GM21576 (cell line): ENCODE results near the gene CASP9.
"Not testable (repeated sequence)": the region's sequence is repeated elsewhere in the genome, so short reads cannot be mapped to it uniquely, and the experiment has no call there.

Experiments used
- ATAC-seq: cut with Tn5 transposase; IDR thresholded peaks from one replicate; pipeline ENCODE4 v1.9.1; 2021; ENCODE audit warnings: mild to moderate bottlenecking, moderate library complexity; ENCODE audit not compliant: unreplicated experiment

The CASP9 gene

DNA sequence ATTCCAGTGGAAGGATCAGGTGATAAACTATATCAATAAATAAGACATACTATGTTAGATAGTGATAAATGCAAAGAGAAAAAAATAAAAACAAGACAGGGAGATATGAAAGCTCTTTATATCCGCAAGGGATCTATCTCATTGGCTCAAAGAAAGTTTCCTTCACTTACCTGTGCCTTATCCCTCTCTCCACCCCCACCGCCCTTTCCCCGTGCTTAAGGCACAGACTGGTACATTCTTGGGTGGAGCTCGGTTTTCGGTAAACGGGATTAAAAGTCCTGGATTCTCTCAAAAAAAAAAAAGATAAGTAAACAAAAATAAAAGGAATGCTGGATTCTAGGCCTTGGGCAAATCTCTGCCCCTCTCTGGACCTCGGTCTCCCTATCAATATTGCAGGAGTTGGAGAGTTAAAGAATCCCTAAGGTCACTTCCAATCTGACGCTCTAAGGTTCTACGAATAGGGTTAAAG is 2.0 kb upstream of the CASP9 start:
- ATAC-seq: no peak

DNA sequence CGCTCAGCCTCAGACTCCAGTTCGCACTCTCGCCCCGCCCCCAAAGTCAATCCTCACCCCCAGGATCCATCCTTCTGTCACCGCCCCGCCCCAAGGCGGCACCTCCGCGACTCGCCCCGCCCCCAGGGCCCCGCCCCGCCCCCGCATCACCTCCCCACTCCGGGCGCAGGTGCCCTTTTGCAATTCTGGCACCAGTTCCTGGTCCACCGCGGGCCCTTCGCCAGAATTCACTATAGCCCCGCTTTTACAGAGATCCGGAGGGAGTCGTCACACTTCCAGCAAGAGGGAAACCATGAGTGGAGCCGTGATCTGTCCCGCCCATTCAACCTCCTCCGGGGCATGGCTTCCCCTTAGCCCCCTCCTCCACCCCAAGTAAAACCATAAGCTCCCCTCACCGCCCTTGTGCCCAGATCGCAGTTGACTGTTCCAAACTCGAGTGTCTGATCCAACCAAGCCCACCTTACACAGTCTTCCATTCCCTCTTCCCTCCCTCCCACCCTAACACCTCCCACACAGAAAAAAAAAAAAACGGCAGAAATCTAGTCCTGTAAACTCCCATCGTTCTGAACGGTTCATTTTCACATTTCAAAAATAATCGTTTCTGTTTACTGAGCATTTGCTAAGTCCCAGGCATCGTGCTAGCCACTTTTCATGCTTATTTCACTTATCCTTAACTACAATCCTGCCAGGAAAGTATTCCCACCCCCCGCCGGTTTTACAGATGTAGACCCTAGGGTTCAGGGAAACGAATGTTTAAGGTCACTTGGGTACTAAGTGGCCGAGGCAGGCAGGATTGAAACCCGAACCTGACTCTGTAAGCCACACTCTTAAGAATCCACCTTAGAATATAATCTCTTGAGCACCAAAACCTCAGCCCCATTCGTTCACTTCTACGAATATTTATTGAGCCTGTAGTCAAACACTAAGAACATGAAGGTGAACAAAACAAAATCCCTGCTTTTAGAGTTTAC is 1.3 kb upstream of the CASP9 start:
- no peak for ATAC-seq

DNA sequence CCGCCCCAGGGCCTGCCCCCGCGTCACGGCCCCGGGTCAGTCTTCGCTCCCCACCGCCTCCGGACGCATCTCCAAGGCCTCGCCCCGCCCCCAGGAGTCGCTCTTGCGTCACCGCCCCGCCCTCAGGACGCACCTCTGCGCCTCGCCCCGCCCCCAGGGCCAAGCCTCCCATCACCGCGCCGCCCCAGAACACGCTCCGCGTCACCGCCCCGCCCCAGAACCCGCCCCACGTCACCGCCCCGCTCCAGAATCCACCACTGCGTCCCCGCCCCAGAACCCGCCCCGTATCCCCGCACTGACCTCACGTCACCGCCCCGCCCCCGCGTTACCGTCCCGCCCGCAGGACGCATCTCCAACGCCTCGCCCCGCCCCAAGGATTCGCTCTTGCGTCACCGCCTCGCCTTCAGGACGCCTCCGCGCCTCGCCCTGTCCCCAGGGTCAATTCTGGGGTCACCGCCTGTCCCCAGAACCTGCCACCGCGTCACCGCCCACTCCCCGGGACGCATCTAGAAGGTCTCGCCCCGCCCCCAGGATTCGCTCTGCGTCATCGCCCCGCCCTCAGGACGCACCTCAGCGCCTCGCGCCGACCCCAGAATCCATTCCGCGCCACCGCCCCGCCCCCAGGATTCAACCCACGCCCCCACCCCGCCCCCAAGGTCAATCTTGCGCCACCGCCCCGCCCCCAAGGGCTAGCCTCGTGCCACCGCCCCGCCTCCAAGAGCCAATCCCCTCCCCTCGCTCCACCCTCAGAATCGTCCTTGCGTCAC is 451 bp upstream of the CASP9 start:
- ATAC-seq: peak; percentile 42

DNA sequence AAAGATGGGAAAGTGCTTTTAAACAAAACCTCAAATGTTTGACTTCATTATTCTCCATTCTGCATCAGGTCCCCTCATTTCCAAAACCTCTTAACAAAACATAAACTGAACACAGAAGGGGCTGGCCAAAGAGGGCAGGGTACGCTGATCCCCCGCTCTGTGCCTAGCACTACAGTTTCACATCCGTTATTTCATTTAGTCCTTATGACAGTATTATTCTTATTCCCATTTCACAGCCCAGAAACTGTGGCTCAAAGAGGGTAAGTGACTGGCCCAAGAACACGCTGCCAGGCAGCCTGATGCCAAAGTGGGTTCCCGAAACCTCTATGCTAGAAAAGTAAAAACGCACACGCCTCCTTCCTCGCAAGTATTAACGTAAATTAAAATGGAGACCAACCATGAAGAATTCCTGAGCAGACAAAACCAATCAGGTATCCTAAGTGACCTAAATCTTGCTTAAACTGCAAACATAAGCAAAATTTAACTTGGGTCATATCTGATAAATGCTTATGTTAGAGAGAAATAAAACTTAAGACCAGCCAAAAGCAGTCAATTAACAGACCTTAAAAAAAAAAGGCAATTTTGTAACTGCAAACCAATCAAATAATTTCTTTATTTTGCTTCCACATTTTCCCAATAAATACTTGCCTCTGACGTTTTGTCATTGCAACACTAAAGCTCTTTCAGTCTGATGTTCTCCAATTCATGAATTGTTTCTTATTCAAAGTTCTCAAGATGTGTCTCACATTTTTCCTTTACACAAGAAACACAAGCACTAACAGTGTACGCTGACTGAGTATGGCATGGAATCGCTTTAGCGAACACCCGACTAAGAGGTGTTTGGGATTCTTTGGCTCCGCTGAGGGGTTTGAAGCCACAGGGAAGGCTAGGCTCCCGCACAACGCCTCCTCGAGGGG is 653 bp downstream of the CASP9 start:
- no peak for ATAC-seq

DNA sequence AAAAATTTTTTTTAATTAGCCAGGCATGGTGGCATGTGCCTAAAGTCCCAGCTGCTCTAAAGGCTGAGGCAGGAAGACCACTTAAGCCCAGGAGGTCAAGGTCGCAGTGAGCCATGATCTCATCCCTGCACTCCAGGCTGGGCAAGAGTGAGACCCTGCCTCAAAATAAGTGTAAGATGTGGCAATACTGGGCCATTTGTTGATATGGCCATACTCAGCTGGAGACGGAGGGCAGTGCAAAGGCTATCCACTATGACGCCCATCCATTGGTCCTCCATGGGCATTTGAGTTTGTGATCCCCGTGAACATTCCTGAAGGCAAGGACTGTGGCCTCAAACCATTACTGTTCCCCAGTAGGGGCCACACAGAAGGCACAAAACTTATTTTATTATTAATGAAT is 1.5 kb downstream of the CASP9 start:
- no peak for ATAC-seq

DNA sequence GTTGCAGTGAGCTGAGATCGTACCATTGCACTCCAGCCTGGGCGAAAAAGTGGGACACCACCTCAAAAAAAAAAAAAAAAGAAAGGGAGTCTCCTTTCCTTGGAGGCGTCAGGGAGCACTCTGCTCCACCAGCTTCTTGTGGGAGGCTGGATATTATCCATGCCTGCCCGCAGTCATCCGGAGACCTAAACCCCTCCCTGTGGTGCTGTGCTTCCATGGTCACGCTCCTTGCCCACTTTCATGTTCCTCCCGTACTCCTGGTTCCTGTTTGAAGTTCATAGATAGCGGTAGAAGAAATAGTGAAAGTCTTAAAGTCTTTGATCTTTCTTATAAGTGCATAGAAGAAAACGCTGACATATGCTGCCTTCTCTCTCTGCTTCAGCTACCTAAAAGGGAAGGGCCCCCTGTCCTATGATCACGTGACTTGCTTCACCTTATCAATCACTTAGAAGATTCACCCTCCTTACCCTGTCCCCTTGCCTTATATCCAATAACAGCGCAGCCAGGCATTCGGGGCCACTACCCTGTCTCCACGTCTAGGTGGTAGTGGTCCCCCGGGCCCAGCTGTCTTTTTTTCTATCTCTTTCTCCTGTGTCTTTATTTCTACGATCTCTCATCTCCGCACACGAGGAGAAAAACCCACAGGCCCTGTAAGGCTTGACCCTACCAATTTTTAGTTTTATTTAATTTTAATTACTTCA is 2.7 kb downstream of the CASP9 start:
- not testable (repeated sequence) for ATAC-seq

DNA sequence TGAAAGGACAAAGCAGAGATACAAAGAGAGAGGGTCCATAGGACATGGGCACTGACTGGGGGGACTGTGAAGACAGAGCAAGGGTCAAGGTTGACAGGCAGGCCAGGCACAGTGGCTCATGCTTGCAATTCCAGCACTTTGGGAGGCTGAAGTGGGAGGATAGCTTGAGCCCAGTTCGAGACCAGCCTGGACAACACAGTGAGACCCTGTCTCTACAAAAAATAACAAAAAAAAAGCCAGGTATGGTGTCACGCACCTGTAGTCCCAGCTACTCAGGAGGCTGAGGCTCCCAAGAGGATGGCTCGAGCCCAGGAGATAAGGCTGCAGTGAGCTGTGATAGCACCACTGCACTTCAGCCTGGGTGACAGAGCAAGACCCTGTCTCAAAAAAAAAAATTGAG is 4.4 kb downstream of the CASP9 start:
- ATAC-seq: no peak

DNA sequence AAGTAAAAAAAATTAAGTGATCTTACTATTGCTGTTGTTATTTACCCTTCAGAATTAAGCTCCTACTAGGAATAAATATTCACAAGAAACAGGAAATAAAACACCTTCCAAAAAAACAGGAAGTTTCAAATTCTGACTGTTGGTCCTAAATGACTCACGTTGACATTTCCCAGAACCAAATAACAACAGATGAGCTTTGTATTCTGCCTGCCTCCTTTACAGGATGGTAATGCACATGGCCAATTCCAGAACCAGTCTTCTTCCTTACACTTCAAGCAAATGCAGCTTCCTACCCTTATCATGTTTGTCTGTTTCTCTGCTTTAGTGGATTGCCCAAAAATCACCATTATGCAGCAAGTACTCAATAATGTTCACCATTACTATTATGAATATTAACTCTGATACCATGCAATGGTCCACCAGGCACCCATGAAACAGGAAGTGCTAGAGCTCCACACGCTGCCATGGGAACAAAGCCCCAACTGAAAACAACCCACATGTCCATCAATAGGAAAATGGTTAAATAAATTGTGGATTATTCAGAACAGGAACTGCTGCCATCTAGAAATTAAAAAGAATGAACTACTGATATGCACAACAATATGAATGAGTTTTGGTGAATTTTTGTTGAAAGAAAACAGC is 8.9 kb downstream of the CASP9 start:
- ATAC-seq: no peak

DNA sequence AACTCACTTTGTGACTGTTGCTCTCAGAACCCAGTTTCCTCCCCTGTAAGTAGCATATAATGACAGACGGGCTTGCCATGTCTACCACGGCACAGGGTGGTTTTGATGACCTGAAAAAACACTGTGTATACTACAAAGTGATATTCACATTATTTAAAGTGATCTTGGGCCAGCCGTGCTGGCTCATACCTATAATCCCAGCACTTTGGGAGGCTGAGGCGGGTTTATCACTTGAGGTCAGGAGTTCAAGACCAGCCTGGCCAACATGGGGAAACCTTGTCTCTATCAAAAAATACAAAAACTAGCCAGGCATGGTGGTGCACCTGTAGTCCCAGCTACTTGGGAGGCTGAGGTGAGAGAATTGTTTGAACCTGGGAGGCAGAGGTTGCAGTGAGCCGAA is 9.5 kb downstream of the CASP9 start:
- not testable (repeated sequence) for ATAC-seq

DNA sequence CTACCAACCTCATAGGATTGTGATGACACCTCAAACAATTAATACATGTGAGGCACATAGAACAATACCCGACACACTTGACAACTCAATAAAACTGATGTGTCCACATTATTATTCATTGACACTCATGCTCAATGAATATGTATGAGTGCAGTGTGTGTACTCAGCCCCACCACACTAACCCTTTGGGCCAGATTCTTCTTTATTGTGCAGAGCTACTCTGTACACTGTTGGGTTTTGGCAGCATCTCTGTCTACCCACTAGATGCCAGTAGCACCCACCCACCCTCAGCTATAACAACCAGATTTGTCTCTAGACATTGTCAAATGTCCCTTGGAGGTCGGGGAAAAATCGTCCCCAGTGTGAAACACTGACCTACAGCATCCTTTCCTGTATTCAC is 10.1 kb downstream of the CASP9 start:
- ATAC-seq: no peak

DNA sequence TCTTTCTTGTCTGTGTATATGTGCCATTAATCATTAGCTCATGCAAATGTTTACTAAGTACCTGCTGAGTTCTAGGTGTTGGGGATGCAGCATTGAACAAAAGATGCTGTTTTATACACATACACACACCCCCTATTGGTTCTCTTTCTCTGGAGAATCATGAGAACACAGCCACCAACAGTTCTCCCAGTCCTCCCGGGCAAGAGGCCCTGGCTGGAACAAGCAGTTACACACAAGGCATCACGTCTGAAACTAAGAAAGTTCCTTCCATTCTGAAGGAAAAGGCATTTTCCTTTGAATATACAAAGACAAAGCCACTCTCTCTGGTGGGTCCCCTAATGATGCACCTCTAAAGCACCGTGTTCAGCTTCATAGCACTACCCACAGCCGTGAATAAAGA is 10.8 kb downstream of the CASP9 start:
- ATAC-seq: no peak

DNA sequence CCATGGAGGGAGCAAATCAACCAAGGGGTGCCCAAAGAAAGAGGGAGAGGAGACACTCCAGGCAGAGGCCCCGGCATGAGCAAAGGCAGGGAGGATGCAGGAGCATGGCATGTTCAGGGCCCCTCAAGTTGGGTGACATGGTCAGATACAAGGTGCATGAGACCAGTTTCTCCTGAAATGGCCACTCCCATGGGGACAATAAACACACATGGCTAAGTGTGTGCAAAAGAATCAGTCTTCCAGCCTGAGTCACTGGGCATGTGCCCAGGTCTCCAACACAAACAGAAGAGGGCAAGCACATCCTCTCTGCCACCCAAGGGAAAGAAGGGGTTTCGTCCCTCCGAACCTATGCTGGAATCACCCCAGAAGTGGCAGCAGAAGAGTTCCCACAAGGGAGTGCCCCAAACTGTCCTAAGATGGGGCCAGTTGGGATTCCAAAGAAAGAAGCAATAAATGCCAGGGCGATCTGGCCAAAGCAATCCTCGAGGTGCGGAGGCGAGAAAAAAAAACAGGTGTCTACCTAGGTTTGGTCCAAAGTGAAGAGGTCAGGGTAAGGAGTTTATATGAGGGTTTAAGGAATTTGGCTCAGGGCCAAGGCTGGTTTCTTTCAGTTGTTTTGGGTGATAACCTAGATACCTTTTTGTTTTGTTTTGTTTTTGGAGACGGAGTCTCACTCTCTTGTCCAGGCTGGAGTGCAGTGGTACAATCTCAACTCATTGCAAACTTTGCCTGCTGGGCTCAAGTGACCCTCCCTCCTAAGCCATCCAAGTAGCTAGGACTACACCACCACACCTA is 13.2 kb downstream of the CASP9 start:
- no peak for ATAC-seq

DNA sequence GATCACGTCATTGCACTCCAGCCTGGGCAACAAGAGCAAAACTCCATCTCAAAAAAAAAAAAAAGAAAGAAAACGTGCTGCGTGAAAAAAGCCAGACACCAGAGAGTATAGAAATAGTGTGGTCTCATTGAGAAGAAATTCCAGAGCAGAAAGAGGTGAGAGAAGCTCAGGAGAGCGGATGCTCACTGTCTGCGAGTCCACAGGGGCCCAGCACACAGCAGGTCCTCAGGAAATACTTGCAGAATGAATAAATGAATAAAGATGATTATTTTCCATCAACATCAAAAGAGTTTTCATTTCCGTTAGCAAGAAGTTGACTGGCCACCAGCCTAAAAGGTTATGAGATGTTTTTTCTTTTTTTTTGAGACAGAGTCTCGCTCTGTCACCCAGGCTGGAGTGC is 14.4 kb downstream of the CASP9 start:
- ATAC-seq: no peak

DNA sequence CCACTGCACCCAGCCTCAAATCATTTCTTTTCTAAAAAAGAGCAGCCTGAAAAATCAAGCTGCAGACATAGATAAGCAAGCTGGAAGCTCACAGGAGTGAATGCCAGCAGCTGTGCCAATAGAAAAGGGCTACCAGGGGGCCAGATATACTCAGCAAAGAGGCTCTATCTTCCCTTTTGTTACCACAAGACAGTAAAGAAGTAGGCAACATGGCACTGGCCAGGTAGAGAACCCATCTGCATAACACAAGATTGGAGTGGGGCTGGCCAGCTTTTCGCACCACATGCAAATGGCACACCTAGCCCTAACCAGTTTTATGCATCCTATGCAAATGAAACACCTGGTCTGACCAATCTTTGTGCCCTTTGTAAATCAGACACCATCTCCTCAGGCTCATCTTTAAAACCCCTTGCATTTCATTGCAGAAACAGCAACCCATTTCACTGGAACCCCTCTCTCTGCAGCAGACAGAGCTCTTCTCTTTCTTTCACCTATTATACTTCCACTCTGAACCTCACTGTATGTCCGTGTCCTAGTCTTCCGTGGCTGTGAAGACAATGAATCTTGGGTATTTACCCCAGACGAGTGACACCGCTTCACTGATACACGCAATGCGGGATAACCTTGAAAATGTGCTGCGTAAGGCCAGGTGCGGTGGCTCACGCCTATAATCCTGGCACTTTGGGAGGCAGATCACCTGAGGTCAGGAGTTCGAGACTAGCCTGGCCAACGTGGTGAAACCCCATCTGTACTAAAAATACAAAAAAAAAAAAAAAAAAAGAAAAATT is 15.1 kb downstream of the CASP9 start:
- ATAC-seq: no peak

DNA sequence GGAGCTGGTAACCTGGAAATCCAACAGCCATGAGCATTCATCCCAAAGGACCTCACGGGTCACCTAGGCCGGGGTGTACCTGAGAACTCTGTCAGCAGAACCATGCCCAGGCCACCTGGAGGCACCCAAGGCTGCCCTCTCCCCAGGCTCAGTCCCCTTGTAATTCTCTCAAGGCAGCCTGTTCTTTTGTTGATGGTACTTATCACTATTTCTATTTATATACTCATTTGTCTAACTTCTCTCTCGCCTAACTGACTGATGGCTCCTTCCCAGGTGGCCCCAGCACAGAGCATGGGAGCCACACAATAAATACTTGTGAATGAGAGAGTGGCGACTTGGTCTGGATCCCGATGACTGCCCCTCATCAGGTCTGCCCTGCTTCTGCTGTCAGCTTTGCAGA is 16.7 kb downstream of the CASP9 start:
- ATAC-seq: no peak

DNA sequence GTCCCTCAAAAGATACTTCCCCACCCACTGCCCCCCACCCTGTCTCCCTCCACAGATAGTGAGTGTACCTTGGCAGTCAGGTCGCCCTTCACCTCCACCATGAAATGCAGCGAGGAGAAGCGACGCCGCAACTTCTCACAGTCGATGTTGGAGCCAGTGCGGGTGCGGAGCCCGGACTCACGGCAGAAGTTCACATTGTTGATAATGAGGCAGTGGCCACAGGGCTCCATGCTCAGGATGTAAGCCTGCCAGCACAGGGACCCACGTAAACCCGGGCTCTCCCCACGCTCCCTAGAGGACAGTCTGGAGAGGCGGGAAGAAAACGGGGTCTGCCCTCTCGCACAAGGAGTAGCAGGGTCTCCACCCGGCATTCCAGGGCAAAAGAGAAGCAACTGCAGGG is 17.2 kb downstream of the CASP9 start:
- ATAC-seq: no peak

DNA sequence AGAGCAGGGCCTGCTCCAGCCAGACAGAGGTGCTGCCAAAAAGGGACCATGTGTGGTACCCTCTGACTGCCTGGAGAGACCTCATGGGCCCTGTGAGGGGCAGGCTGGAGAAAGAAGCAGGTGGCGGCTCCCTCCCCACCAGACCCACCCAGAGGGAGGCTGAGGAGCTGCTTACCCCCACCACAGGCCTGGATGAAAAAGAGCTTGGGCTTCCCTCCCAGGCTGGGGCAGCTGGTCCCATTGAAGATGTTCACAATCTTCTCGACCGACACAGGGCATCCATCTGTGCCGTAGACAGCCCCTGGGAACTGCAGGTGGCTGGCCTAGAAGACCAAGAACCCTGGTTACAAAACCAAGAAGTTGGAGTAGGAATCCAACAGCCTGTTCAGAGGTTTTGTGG is 19.6 kb downstream of the CASP9 start:
- ATAC-seq: no peak
